Sciatic nerve (tissue), 2 donors: Measurements from ENCODE around the gene IL22RA2. TPM values are rescaled to one million over a fixed set of nuclear protein-coding genes. Genes with fewer than 3 reads are reported as not detected.

ENCODE experiments used
- ATAC-seq: fragments of 200-7000 bp; cut with Tn5 transposase; one replicate; pipeline ENCODE4 v1.9.1; 2020; ENCODE audit warnings: mild to moderate bottlenecking, moderate library complexity
- DNase-seq: peaks from one replicate; pipeline ENCODE4 v3.0.0-alpha.2; 2020; ENCODE audit warnings: low spot score
- intact Hi-C: fragments of 100-400 bp; cut with DNase I; formaldehyde crosslinking; loops from one replicate; pipeline ENCODE4 v1.14.2; 2022
- total RNA-seq: library from RNA; stranded (reverse); fragmentation: NEBNext Ultra II Directional; extraction: Animal tissue kit (Norgen Biotek cat#: 25700); gene quantifications from one replicate; pipeline ENCODE4 v1.2.1, GENCODE V29; 2021
- donor health status: DM: no; HTN: no; CAD: no.
- donor health status: DM: no; HTN: no; CAD: no.

IL22RA2 gene
- total RNA-seq, 1 donor from 2014 or later: not detected

GRCh38 chr6:137106183-137106582, 67.3 kb downstream of the IL22RA2 start:
- intact Hi-C loops: no loop called here
- DNase-seq (no peak), ATAC-seq (no peak)

- intact Hi-C loops: no loop called here
- no peak for ATAC-seq
- DNase-seq: no peak
Observed at GRCh38 chr6:137105375-137105774, 68.1 kb downstream of the IL22RA2 start.

- no peak for ATAC-seq
Observed at GRCh38 chr6:137104926-137105325, 68.5 kb downstream of the IL22RA2 start.

GRCh38 chr6:137102851-137103492, 70.5 kb downstream of the IL22RA2 start:
- no peak for ATAC-seq
- DNase-seq: no peak
- intact Hi-C loops: no loop called here

More at GRCh38 chr6:137104926-137105325, 68.5 kb downstream of the IL22RA2 start:
- intact Hi-C loops: no loop called here
- no peak for DNase-seq

GRCh38 chr6:137102050-137102848, 71.2 kb downstream of the IL22RA2 start:
- ATAC-seq: no peak
- intact Hi-C loops: no loop called here
- no peak for DNase-seq

GRCh38 chr6:137099689-137100403, 73.6 kb downstream of the IL22RA2 start:
- no peak for DNase-seq
- intact Hi-C loops: no loop called here
- no peak for ATAC-seq

- intact Hi-C loops: no loop called here
- DNase-seq (no peak), ATAC-seq (no peak)
Observed at GRCh38 chr6:137097526-137097925, 75.9 kb downstream of the IL22RA2 start.

- DNase-seq: no peak
- ATAC-seq: no peak
- intact Hi-C loops: no loop called here
Observed at GRCh38 chr6:137097057-137097456, 76.4 kb downstream of the IL22RA2 start.

- DNase-seq (no peak), ATAC-seq (no peak)
- intact Hi-C loops: no loop called here
Observed at GRCh38 chr6:137095651-137096238, 77.7 kb downstream of the IL22RA2 start.

GRCh38 chr6:137095093-137095492, 78.4 kb downstream of the IL22RA2 start:
- DNase-seq: no peak
- no peak for ATAC-seq
- intact Hi-C loops: no loop called here

GRCh38 chr6:137094411-137095008, 78.9 kb downstream of the IL22RA2 start:
- peak; percentile 94 for ATAC-seq
- peak; percentile 81 for DNase-seq
- intact Hi-C loops: no loop called here

Other genes starting within 250 kb of the IL22RA2 start
- gene IL20RA, start 128.7 kb downstream of the IL22RA2 start, total RNA-seq: 3.3 TPM
- 95.2 TPM for gene IFNGR1, start 45.7 kb upstream of the IL22RA2 start, total RNA-seq